DMS114 treated with DMSO at 0.1 percent for 48 hours (cell line): ENCODE data around the gene TDRD10.
"Not testable (repeated sequence)": the region's sequence is repeated elsewhere in the genome, so short reads cannot be mapped to it uniquely, and the experiment has no call there.

ENCODE experiments used
- DNase-seq: peaks from one replicate; lab custom pipeline; 2025; ENCODE audit not compliant: unreplicated experiment; lab: John Stamatoyannopoulos, UW

TDRD10 gene

GRCh38 chr1:154514066-154514553 is 12.1 kb downstream of the TDRD10 start:
- DNase-seq = no peak

GRCh38 chr1:154517661-154518060 is 15.6 kb downstream of the TDRD10 start:
- DNase-seq = no peak

GRCh38 chr1:154519591-154519991 is 17.6 kb downstream of the TDRD10 start:
- DNase-seq = no peak

GRCh38 chr1:154520333-154520732 is 18.3 kb downstream of the TDRD10 start:
- no peak for DNase-seq

- no peak for DNase-seq
Measured at GRCh38 chr1:154521695-154522094, 19.7 kb downstream of the TDRD10 start.

- DNase-seq = no peak
Measured at GRCh38 chr1:154524881-154525280, 22.9 kb downstream of the TDRD10 start.

GRCh38 chr1:154527192-154527591 is 25.2 kb downstream of the TDRD10 start:
- DNase-seq = no peak

GRCh38 chr1:154529308-154529707 is 27.3 kb downstream of the TDRD10 start:
- DNase-seq = no peak

GRCh38 chr1:154531950-154532349 is 29.9 kb downstream of the TDRD10 start:
- not testable (repeated sequence) for DNase-seq

GRCh38 chr1:154533952-154534844 is 32.2 kb downstream of the TDRD10 start:
- DNase-seq = no peak

- DNase-seq = no peak
Measured at GRCh38 chr1:154536570-154536969, 34.6 kb downstream of the TDRD10 start.

GRCh38 chr1:154539486-154540483 is 37.8 kb downstream of the TDRD10 start:
- DNase-seq = no peak

- no peak for DNase-seq
Measured at GRCh38 chr1:154541231-154541630, 39.2 kb downstream of the TDRD10 start.

GRCh38 chr1:154546264-154547063 is 44.4 kb downstream of the TDRD10 start:
- peak; percentile 63 for DNase-seq

GRCh38 chr1:154547105-154547732 is 45.2 kb downstream of the TDRD10 start:
- DNase-seq = no peak

GRCh38 chr1:154548028-154548427 is 46.0 kb downstream of the TDRD10 start:
- DNase-seq = no peak

GRCh38 chr1:154549202-154549770 is 47.3 kb downstream of the TDRD10 start:
- no peak for DNase-seq

- DNase-seq = no peak
Measured at GRCh38 chr1:154550070-154550469, 48.1 kb downstream of the TDRD10 start.

- DNase-seq = no peak
Measured at GRCh38 chr1:154550657-154551056, 48.6 kb downstream of the TDRD10 start.

GRCh38 chr1:154551474-154551873 is 49.5 kb downstream of the TDRD10 start:
- no peak for DNase-seq
